NT2/D1 (cell line): ENCODE data around the gene KMT2B.

ENCODE experiments used
- YY1 ChIP-seq: IDR thresholded peaks from 2 replicates; pipeline ENCODE4 v1.6.1; 2011; ENCODE audit not compliant: insufficient read length, insufficient read depth
- ZNF274 ChIP-seq: IDR thresholded peaks from 2 replicates; pipeline ENCODE4 v1.6.1; 2011; ENCODE audit warnings: mild to moderate bottlenecking, low read depth, low read length

DNA sequence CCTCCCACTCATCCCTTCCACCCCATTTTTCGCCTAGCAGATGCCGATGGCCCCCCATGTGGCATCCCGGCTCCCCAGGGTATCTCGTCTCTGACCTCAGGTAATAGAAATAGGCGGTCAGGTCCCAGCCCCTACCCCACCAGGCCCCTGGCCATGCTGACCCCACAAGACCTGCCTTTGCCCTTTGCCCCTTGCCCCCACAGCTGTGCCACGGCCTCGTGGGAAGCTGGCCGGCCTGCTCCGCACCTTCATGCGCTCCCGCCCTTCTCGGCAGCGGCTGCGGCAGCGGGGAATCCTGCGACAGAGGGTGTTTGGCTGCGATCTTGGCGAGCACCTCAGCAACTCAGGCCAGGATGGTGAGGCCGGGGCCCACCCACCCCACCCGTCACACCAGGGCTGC lies 62.9 kb downstream of the KMT2B start:
- TF ChIP-seq YY1 = no peak
- TF ChIP-seq ZNF274 = no peak
